HEK293 (cell line): Measurements from ENCODE around the gene HIRIP3.

ENCODE experiments used
- ZNF174 ChIP-seq: fragments of 450-650 bp; formaldehyde crosslinking; IDR thresholded peaks from 2 replicates; pipeline ENCODE4 v1.5.0; 2017; ENCODE audit warnings: missing biosample characterization, mild to moderate bottlenecking, missing genetic modification characterization
- TF ChIP-seq, protein P1 (sequence below): fragments of 450-650 bp; formaldehyde crosslinking; IDR thresholded peaks from 2 replicates; pipeline ENCODE4 v1.5.1; 2016; ENCODE audit warnings: missing biosample characterization, missing genetic modification characterization
- TF ChIP-seq, protein P2 (sequence below): sonication (generic); formaldehyde crosslinking; IDR thresholded peaks from 2 replicates; pipeline ENCODE4 v1.8.1; 2022; ENCODE audit warnings: mild to moderate bottlenecking, moderate library complexity, missing genetic modification reagents
- TF ChIP-seq, protein P3 (sequence below): fragments of 450-650 bp; formaldehyde crosslinking; IDR thresholded peaks from 2 replicates; pipeline ENCODE4 v1.5.1; 2016; ENCODE audit warnings: missing biosample characterization, missing genetic modification characterization
- TF ChIP-seq, protein P4 (sequence below): IDR thresholded peaks from 2 replicates; pipeline ENCODE4 v1.6.1; 2011; ENCODE audit warnings: mild to moderate bottlenecking, low read depth, low read length, borderline replicate concordance

DNA sequence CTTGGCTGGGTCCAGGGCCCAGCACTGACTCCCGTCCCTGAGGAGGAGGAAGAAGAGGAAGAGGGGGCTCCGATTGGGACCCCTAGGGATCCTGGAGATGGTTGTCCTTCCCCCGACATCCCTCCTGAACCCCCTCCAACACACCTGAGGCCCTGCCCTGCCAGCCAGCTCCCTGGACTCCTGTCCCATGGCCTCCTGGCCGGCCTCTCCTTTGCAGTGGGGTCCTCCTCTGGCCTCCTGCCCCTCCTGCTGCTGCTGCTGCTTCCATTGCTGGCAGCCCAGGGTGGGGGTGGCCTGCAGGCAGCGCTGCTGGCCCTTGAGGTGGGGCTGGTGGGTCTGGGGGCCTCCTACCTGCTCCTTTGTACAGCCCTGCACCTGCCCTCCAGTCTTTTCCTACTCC lies 8.5 kb downstream of the HIRIP3 start:
- TF ChIP-seq, protein P1, sequence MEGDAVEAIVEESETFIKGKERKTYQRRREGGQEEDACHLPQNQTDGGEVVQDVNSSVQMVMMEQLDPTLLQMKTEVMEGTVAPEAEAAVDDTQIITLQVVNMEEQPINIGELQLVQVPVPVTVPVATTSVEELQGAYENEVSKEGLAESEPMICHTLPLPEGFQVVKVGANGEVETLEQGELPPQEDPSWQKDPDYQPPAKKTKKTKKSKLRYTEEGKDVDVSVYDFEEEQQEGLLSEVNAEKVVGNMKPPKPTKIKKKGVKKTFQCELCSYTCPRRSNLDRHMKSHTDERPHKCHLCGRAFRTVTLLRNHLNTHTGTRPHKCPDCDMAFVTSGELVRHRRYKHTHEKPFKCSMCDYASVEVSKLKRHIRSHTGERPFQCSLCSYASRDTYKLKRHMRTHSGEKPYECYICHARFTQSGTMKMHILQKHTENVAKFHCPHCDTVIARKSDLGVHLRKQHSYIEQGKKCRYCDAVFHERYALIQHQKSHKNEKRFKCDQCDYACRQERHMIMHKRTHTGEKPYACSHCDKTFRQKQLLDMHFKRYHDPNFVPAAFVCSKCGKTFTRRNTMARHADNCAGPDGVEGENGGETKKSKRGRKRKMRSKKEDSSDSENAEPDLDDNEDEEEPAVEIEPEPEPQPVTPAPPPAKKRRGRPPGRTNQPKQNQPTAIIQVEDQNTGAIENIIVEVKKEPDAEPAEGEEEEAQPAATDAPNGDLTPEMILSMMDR (tag by site-specific recombination) = no peak
- TF ChIP-seq, protein P2, sequence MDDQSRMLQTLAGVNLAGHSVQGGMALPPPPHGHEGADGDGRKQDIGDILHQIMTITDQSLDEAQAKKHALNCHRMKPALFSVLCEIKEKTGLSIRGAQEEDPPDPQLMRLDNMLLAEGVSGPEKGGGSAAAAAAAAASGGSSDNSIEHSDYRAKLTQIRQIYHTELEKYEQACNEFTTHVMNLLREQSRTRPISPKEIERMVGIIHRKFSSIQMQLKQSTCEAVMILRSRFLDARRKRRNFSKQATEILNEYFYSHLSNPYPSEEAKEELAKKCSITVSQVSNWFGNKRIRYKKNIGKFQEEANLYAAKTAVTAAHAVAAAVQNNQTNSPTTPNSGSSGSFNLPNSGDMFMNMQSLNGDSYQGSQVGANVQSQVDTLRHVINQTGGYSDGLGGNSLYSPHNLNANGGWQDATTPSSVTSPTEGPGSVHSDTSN (CRISPR knock-in tag) = no peak
- TF ChIP-seq, protein P3, sequence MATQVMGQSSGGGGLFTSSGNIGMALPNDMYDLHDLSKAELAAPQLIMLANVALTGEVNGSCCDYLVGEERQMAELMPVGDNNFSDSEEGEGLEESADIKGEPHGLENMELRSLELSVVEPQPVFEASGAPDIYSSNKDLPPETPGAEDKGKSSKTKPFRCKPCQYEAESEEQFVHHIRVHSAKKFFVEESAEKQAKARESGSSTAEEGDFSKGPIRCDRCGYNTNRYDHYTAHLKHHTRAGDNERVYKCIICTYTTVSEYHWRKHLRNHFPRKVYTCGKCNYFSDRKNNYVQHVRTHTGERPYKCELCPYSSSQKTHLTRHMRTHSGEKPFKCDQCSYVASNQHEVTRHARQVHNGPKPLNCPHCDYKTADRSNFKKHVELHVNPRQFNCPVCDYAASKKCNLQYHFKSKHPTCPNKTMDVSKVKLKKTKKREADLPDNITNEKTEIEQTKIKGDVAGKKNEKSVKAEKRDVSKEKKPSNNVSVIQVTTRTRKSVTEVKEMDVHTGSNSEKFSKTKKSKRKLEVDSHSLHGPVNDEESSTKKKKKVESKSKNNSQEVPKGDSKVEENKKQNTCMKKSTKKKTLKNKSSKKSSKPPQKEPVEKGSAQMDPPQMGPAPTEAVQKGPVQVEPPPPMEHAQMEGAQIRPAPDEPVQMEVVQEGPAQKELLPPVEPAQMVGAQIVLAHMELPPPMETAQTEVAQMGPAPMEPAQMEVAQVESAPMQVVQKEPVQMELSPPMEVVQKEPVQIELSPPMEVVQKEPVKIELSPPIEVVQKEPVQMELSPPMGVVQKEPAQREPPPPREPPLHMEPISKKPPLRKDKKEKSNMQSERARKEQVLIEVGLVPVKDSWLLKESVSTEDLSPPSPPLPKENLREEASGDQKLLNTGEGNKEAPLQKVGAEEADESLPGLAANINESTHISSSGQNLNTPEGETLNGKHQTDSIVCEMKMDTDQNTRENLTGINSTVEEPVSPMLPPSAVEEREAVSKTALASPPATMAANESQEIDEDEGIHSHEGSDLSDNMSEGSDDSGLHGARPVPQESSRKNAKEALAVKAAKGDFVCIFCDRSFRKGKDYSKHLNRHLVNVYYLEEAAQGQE (tag by site-specific recombination) = no peak
- TF ChIP-seq, protein P4, sequence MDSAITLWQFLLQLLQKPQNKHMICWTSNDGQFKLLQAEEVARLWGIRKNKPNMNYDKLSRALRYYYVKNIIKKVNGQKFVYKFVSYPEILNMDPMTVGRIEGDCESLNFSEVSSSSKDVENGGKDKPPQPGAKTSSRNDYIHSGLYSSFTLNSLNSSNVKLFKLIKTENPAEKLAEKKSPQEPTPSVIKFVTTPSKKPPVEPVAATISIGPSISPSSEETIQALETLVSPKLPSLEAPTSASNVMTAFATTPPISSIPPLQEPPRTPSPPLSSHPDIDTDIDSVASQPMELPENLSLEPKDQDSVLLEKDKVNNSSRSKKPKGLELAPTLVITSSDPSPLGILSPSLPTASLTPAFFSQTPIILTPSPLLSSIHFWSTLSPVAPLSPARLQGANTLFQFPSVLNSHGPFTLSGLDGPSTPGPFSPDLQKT = no peak
- no peak for TF ChIP-seq ZNF174 (tag by site-specific recombination)
